Left forelimb (tissue), 1 donor: Measurements from ENCODE around the gene STX16.
A peak's percentile ranks its signal among the peaks of the same experiment; 100 is the strongest.
"Not testable (repeated sequence)": the region's sequence is repeated elsewhere in the genome, so short reads cannot be mapped to it uniquely, and the experiment has no call there.

Experiments
- DNase-seq: peaks from one replicate; pipeline ENCODE4 v3.0.0-alpha.2; 2018; ENCODE audit warnings: low spot score

The STX16 gene

DNA sequence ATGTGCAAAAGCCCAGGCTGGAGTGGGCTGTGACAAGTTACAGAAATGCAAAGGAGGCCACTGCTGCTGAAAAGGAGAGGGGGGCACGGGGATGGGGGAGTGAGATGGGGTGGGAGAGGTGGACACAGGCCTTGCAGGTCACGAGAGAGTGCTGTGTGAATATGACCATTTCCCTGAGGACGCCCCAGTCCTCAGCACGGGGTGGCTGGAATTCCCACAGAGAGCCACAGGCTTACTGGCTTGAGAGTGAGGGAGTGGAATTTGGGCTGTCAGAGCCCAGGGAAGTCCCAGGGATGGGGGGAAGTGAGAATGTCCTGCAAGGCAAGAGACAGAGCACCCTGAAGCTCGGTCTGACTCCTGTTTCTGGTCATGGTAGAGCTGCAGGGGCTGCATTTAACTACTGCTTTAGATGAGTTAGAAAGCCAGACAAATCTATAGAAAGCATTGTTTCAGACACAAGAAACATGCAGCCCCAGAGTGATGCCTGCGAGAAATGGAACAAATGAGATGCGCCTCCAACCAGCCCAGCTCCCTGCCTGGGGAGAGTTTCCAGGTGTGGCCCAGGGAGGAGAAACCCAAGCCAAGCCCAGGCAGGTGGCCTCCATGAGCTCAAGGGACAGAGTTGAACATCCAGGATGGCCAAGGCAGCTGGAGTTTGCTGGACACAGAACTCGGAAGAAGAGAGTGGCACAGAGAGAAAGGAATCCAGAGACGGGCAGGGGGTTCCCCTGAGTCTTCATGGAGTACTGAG lies 72.0 kb downstream of the STX16 start:
- DNase-seq, result peak; percentile 31

DNA sequence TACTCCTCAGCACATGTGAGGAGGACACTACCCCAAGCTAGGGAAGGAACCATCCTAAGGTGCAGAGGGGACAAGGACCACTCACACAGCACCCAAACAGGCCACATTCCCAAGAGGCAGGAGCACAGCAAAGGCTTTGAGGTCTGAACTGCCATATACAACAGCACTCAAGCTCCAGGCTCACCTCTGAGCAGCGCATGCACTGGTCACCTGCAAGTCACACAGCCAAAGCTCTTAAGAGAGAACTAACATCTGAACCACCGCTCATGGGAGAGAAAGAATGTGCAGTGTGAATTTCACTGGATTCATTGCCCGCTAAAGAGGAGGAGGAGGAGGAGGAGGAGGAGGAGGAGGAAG lies 72.5 kb downstream of the STX16 start:
- DNase-seq, result no peak

DNA sequence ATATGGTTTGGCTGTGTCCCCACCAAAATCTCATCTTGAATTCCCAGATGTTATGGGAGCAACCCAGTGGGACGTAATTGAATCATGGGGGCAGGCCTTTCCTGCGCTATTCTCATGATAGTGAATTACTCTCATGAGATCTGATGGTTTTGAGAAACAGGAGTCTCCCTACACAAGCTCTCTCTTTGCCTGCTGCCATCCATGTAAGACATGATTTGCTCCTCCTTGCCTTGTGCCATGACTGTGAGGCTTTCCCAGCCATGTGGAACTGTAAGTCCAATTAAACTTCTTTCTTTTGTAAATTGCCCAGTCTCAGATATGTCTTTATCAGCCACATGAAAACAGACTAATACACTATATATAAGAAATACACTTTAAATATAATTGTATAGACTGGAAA lies 75.1 kb downstream of the STX16 start:
- DNase-seq, result not testable (repeated sequence)
